OCI-LY1 (cell line): Measurements from ENCODE around the gene SYNE4.

ENCODE experiments used
- H2AFZ ChIP-seq: fragments of 200-600 bp; sonication (generic), shearing (Covaris generic); 2 replicates; pipeline ENCODE4 v1.6.0; 2014; ENCODE audit warnings: antibody characterized with exemption, mild to moderate bottlenecking, low read length
- H3F3A ChIP-seq: fragments of 200-600 bp; sonication (generic), shearing (Covaris generic); 2 replicates; pipeline ENCODE4 v1.6.0; 2014; ENCODE audit warnings: mild to moderate bottlenecking, antibody characterized with exemption, low read length, moderate library complexity; ENCODE audit not compliant: insufficient read depth
- H3K27ac ChIP-seq: fragments of 200-600 bp; sonication (generic); 2 replicates; pipeline ENCODE4 v1.5.1; 2014; ENCODE audit warnings: low read length, mixed run types, mild to moderate bottlenecking, low read depth; ENCODE audit not compliant: poor library complexity, severe bottlenecking
- H3K27me3 ChIP-seq: fragments of 200-600 bp; sonication (generic); 2 replicates; pipeline ENCODE4 v1.6.0; 2014; ENCODE audit warnings: antibody characterized with exemption, mild to moderate bottlenecking, low read length, moderate library complexity; ENCODE audit not compliant: insufficient read depth
- H3K36me3 ChIP-seq: fragments of 200-600 bp; sonication (generic); 2 replicates; pipeline ENCODE4 v1.6.1; 2014; ENCODE audit warnings: mild to moderate bottlenecking, antibody characterized with exemption, low read length, moderate library complexity, mixed read lengths; ENCODE audit not compliant: insufficient read depth
- H3K4me1 ChIP-seq: fragments of 200-600 bp; sonication (generic); 2 replicates; pipeline ENCODE4 v1.5.1; 2014; ENCODE audit warnings: mild to moderate bottlenecking, low read length, moderate library complexity; ENCODE audit not compliant: insufficient read depth, severe bottlenecking
- H3K4me2 ChIP-seq: fragments of 200-600 bp; sonication (generic), shearing (Covaris generic); 2 replicates; pipeline ENCODE4 v1.6.1; 2014; ENCODE audit warnings: low read length
- H3K4me3 ChIP-seq: fragments of 200-600 bp; sonication (generic); 2 replicates; pipeline ENCODE4 v1.5.1; 2014; ENCODE audit warnings: low read length, low read depth, mild to moderate bottlenecking, mixed read lengths; ENCODE audit not compliant: poor library complexity, severe bottlenecking
- H3K79me2 ChIP-seq: fragments of 200-600 bp; shearing (Covaris generic); 2 replicates; pipeline ENCODE4 v1.6.1; 2016; ENCODE audit warnings: mixed run types, low read length, mixed read lengths; ENCODE audit not compliant: insufficient read depth
- H3K9ac ChIP-seq: fragments of 200-600 bp; sonication (generic), shearing (Covaris generic); 2 replicates; pipeline ENCODE4 v1.6.1; 2014; ENCODE audit warnings: mild to moderate bottlenecking, low read length, mixed read lengths
- H3K9me2 ChIP-seq: fragments of 200-600 bp; sonication (generic), shearing (Covaris generic); 2 replicates; pipeline ENCODE4 v1.6.1; 2014; ENCODE audit warnings: low read depth, mild to moderate bottlenecking, low read length, mixed read lengths
- H3K9me3 ChIP-seq: fragments of 200-600 bp; shearing (Covaris generic); 2 replicates; pipeline ENCODE4 v1.6.1; 2014; ENCODE audit warnings: low read length, mixed read lengths
- H4K20me1 ChIP-seq: fragments of 200-600 bp; sonication (generic), shearing (Covaris generic); 2 replicates; pipeline ENCODE4 v1.6.0; 2016; ENCODE audit warnings: mild to moderate bottlenecking, low read length; ENCODE audit not compliant: insufficient read depth
- CTCF ChIP-seq: fragments of 200-600 bp; sonication (generic), shearing (Covaris generic); IDR thresholded peaks from 2 replicates; pipeline ENCODE4 v1.5.1; 2017; ENCODE audit warnings: mild to moderate bottlenecking, antibody characterized with exemption, low read length, moderate library complexity, mixed read lengths
- EZH2 ChIP-seq: fragments of 200-600 bp; sonication (generic), shearing (Covaris generic); IDR thresholded peaks from 2 replicates; pipeline ENCODE4 v1.8.0; 2017; ENCODE audit warnings: borderline replicate concordance, mixed run types, mild to moderate bottlenecking, antibody characterized with exemption, low read length, moderate library complexity, mixed read lengths

SYNE4 gene

GRCh38 chr19:36028313-36029041 lies 19.9 kb upstream of the SYNE4 start:
- Histone ChIP-seq H3K4me2 (no peak overlapping the region), H3K9me3 (no peaks in the 10 kb centered on the region), H3K9me2 (no peaks in the 10 kb centered on the region), H2AFZ (no peak overlapping the region), H3K4me3 (no peak overlapping the region), H3F3A (no peaks in the 10 kb centered on the region), H3K9ac (no peak overlapping the region), H3K27me3 (no peaks in the 10 kb centered on the region), H4K20me1 (no peaks in the 10 kb centered on the region), H3K79me2 (no peaks in the 10 kb centered on the region), H3K27ac (no peak overlapping the region), H3K4me1 (peaks cover 12% of the 10 kb centered on the region), H3K36me3 (peaks cover 16% of the 10 kb centered on the region)
- no peak for TF ChIP-seq EZH2
- TF ChIP-seq CTCF: no peak

- no peak overlapping the region for H3K4me2 ChIP-seq
- H3K9me3 ChIP-seq: no peaks in the 10 kb centered on the region
- TF ChIP-seq CTCF (no peak), EZH2 (no peak)
- H3K4me1 ChIP-seq: peaks cover 7% of the 10 kb centered on the region
- no peak overlapping the region for H2AFZ ChIP-seq
- H3K27me3 ChIP-seq: no peaks in the 10 kb centered on the region
- peaks cover 16% of the 10 kb centered on the region for H3K36me3 ChIP-seq
- no peak overlapping the region for H3K4me3 ChIP-seq
- no peaks in the 10 kb centered on the region for H3F3A ChIP-seq
- H4K20me1 ChIP-seq: no peaks in the 10 kb centered on the region
- H3K27ac ChIP-seq: no peak overlapping the region
- no peak overlapping the region for H3K9ac ChIP-seq
- H3K9me2 ChIP-seq: no peaks in the 10 kb centered on the region
- H3K79me2 ChIP-seq: no peaks in the 10 kb centered on the region
Measured at GRCh38 chr19:36027696-36028095, 19.1 kb upstream of the SYNE4 start.

- Histone ChIP-seq H3K36me3 (peaks cover 16% of the 10 kb centered on the region), H4K20me1 (no peaks in the 10 kb centered on the region)
Measured at GRCh38 chr19:36026091-36026876, 17.7 kb upstream of the SYNE4 start.

More at GRCh38 chr19:36026091-36026876, 17.7 kb upstream of the SYNE4 start:
- TF ChIP-seq CTCF (no peak), EZH2 (no peak)
- no peaks in the 10 kb centered on the region for H3K9me3 ChIP-seq
- H3K9ac ChIP-seq: no peak overlapping the region
- no peak overlapping the region for H3K27ac ChIP-seq
- no peaks in the 10 kb centered on the region for H3K4me1 ChIP-seq
- H3K4me3 ChIP-seq: no peak overlapping the region
- H3K27me3 ChIP-seq: no peaks in the 10 kb centered on the region
- H3K79me2 ChIP-seq: no peaks in the 10 kb centered on the region
- no peaks in the 10 kb centered on the region for H3F3A ChIP-seq
- no peak overlapping the region for H3K4me2 ChIP-seq
- no peaks in the 10 kb centered on the region for H3K9me2 ChIP-seq
- H2AFZ ChIP-seq: no peak overlapping the region
